K562 (cell line): ENCODE data around the gene ABI2. TPM values are rescaled to one million over a fixed set of nuclear protein-coding genes. Genes with fewer than 3 reads are reported as not detected.

ENCODE experiments used
- ESRRA ChIP-seq: fragments of 450-650 bp; IDR thresholded peaks from 2 replicates; pipeline ENCODE4 v1.6.1; 2014; ENCODE audit warnings: low read depth, mild to moderate bottlenecking, moderate library complexity, borderline replicate concordance
- HSF4 ChIP-seq: fragments of 250-450 bp; sonication (Bioruptor Pico); IDR thresholded peaks from 2 replicates; pipeline ENCODE4 v2.1.2; 2022; ENCODE audit warnings: mild to moderate bottlenecking, moderate library complexity, borderline replicate concordance
- MTA2 ChIP-seq: fragments of 450-650 bp; IDR thresholded peaks from 2 replicates; pipeline ENCODE4 v1.6.1; 2016; ENCODE audit warnings: low read depth
- NRF1 ChIP-seq, 2 experiments: fragments of 450-650 bp; IDR thresholded peaks in 1 of 2; conservative IDR thresholded peaks in 1 of 2; 2 replicates each; pipeline ENCODE4 v1.6.1; 2014; ENCODE audit warnings: mild to moderate bottlenecking in 2 of 2
- POLR3A ChIP-seq: IDR thresholded peaks from 2 replicates; pipeline ENCODE4 v1.6.1; 2011; ENCODE audit warnings: borderline replicate concordance, mild to moderate bottlenecking, moderate library complexity; ENCODE audit not compliant: insufficient read length, insufficient read depth; ENCODE audit errors: extremely low read depth
- RBM39 ChIP-seq: fragments of 200-400 bp; formaldehyde crosslinking; optimal IDR thresholded peaks from 2 replicates; pipeline ENCODE3; 2018; ENCODE audit warnings: low read depth, low read length
- RFX1 ChIP-seq: fragments of 450-650 bp; IDR thresholded peaks from 2 replicates; pipeline ENCODE4 v1.6.1; 2016; ENCODE audit warnings: mild to moderate bottlenecking, moderate library complexity
- TAF1 ChIP-seq: IDR thresholded peaks from 2 replicates; pipeline ENCODE4 v1.6.1; 2011; ENCODE audit warnings: mild to moderate bottlenecking, low read length, moderate library complexity; ENCODE audit not compliant: insufficient read depth, control insufficient read depth, severe bottlenecking; ENCODE audit errors: extremely low read depth
- TRIM24 ChIP-seq, 2 experiments: fragments of 450-650 bp; IDR thresholded peaks; 2 replicates each; pipeline ENCODE4 v1.6.1; 2016
- ZNF707 ChIP-seq: fragments of 250-450 bp; sonication (Bioruptor Pico); conservative IDR thresholded peaks from 2 replicates; pipeline ENCODE4 v1.8.0; 2022; ENCODE audit warnings: inconsistent platforms, mild to moderate bottlenecking, moderate library complexity
- polyA plus RNA-seq, 8 experiments: library from polyadenylated mRNA; depleted of rRNA in 4 of 8; stranded (reverse) in 5 of 8; unstranded in 3 of 8; fragments of >200 nt; fragmentation: Nextera tagmentation in 2 of 8; fragmentation: Illumina TruSeq in 1 of 8; extraction: Ambion mirVana in 2 of 8; extraction: Trizol in 1 of 8; gene quantifications; 2 replicates each; pipeline versions ENCODE4 v1.2.1 to v1.2.3, GENCODE V29; 2011 to 2014; ENCODE audit warnings: inconsistent platforms in 1 of 8, missing spikeins in 1 of 8
- total RNA-seq, 7 experiments: library from RNA; depleted of rRNA in 6 of 7; stranded (reverse); fragments of >200 nt in 6 of 7; fragmentation: Illumina TruSeq in 2 of 7; extraction: Trizol in 2 of 7; gene quantifications; 2 replicates each; pipeline versions ENCODE4 v1.2.1 to v1.2.3, GENCODE V29; 2011 to 2021; ENCODE audit warnings: low replicate concordance in 1 of 7
- TF ChIP-seq, protein P1 (sequence below): sonication (generic); formaldehyde crosslinking; IDR thresholded peaks from 2 replicates; pipeline ENCODE4 v1.8.0; 2022; ENCODE audit warnings: mild to moderate bottlenecking, missing genetic modification reagents, borderline replicate concordance
- TF ChIP-seq, protein P2 (sequence below): sonication (generic); formaldehyde crosslinking; IDR thresholded peaks from 2 replicates; pipeline ENCODE4 v1.8.0; 2022; ENCODE audit warnings: mild to moderate bottlenecking, missing genetic modification reagents
- TF ChIP-seq, protein P3 (sequence below): sonication (generic); formaldehyde crosslinking; IDR thresholded peaks from 2 replicates; pipeline ENCODE4 v1.8.0; 2022; ENCODE audit warnings: missing genetic modification reagents, mild to moderate bottlenecking, moderate library complexity, borderline replicate concordance

Gene ABI2
- total and polyA plus RNA-seq, 9 of the 15 experiments (the other 6 are each of a cell fraction or from before 2014, with no cell fraction given) = 5.3 to 24.3 (median 12.2) TPM

DNA sequence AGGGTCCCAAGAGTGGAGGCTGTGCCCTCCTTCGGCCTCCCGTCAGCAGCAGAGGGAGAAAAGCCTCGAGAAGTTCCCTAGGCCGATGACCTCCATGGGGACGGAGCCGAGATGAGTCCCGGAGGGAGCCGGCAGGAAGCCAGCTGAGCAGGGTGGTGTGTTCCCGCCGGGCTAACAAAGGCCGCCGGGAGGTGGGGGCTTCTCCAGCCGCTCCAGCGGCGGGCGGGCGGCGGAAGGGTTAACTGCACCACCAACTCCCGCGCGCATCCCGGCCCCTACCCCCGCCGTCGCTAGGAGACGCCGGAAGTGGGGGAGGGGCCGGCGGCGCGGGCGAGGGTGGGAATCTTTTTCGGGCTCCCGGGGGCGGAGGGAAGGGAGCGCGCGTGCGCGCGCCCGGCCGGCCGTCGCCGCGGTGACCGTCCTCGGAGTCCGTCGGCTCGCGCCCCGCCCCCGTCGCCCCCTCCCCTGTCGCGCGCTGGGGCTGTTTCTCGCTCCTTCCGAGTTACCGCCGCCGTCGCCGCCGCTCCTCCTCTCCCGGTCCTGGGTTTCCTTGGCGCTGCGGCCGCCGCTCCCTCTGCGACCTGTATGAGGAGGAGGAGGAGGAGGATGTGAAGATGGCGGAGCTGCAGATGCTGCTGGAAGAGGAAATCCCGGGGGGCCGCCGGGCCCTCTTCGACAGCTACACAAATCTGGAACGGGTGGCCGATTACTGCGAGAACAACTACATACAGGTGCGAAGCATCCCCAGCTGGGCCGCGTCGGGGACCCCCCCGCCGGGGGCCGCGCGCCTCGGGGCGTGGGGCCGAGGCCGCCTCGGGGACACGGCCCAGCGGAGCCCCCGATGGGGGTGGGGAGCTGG is at the start of gene ABI2 (continued):
- TF ChIP-seq MTA2 = no peak
- TF ChIP-seq POLR3A = no peak
- TF ChIP-seq ZNF707 (CRISPR knock-in tag) = no peak
- no peak for TF ChIP-seq HSF4
- TF ChIP-seq NRF1 (conservative IDR thresholded peaks at IDR 0.05 in 1 of 2, IDR thresholded peaks at IDR 0.05 in 1 of 2) = peak; percentile 85 to 86
- TF ChIP-seq, protein P1, sequence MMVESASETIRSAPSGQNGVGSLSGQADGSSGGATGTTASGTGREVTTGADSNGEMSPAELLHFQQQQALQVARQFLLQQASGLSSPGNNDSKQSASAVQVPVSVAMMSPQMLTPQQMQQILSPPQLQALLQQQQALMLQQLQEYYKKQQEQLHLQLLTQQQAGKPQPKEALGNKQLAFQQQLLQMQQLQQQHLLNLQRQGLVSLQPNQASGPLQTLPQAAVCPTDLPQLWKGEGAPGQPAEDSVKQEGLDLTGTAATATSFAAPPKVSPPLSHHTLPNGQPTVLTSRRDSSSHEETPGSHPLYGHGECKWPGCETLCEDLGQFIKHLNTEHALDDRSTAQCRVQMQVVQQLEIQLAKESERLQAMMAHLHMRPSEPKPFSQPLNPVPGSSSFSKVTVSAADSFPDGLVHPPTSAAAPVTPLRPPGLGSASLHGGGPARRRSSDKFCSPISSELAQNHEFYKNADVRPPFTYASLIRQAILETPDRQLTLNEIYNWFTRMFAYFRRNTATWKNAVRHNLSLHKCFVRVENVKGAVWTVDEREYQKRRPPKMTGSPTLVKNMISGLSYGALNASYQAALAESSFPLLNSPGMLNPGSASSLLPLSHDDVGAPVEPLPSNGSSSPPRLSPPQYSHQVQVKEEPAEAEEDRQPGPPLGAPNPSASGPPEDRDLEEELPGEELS (CRISPR knock-in tag) = no peak
- TF ChIP-seq, protein P2, sequence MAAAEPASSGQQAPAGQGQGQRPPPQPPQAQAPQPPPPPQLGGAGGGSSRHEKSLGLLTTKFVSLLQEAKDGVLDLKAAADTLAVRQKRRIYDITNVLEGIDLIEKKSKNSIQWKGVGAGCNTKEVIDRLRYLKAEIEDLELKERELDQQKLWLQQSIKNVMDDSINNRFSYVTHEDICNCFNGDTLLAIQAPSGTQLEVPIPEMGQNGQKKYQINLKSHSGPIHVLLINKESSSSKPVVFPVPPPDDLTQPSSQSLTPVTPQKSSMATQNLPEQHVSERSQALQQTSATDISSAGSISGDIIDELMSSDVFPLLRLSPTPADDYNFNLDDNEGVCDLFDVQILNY (CRISPR knock-in tag) = no peak
- no peak for TF ChIP-seq RBM39
- no peak for TF ChIP-seq TRIM24 (IDR thresholded peaks at IDR 0.05)
- TF ChIP-seq TAF1 = no peak
- TF ChIP-seq, protein P3, sequence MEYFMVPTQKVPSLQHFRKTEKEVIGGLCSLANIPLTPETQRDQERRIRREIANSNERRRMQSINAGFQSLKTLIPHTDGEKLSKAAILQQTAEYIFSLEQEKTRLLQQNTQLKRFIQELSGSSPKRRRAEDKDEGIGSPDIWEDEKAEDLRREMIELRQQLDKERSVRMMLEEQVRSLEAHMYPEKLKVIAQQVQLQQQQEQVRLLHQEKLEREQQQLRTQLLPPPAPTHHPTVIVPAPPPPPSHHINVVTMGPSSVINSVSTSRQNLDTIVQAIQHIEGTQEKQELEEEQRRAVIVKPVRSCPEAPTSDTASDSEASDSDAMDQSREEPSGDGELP (CRISPR knock-in tag) = peak; percentile 65
- TF ChIP-seq ESRRA = 0 out of 2 replicates have a peak, but pooled peaks have one; percentile 35
- peak; percentile 90 for TF ChIP-seq RFX1
